T-cell (primary cell): ENCODE measurements around the gene PTK6. TPM values are rescaled to one million over a fixed set of nuclear protein-coding genes. Genes with fewer than 3 reads are reported as not detected.
"Not testable (repeated sequence)": the region's sequence is repeated elsewhere in the genome, so short reads cannot be mapped to it uniquely, and the experiment has no call there.

Experiments used
- ATAC-seq, 4 experiments: fragments of 200-7000 bp in 3 of 4; fragments of 150-1000 bp in 1 of 4; cut with Tn5 transposase; replicated peaks in 1 of 4; 1 replicate in 3 of 4; 2 replicates in 1 of 4; pipeline ENCODE4 v1.10.0; 2021; ENCODE audit warnings: moderate library complexity in 3 of 4, mild to moderate bottlenecking in 2 of 4, moderate number of reproducible peaks in 1 of 4
- CTCF ChIA-PET, 2 donors: fragments of 300-600 bp; sonication (Branson Sonifier 250); formaldehyde crosslinking; loops; one replicate each; lab custom pipeline; 2022; ENCODE audit warnings: antibody characterized with exemption in 2 of 2; lab: Charles Lee
- POLR2A ChIA-PET, 2 donors: fragments of 300-600 bp; sonication (Branson Sonifier 250); formaldehyde crosslinking; loops; one replicate each; lab custom pipeline; 2022; ENCODE audit warnings: antibody characterized with exemption in 2 of 2; lab: Charles Lee
- DNase-seq, 35 experiments: peaks; one replicate each; pipeline versions ENCODE4 v3.0.0 to v3.0.0-alpha.2; 2013 to 2023
- H3K27ac ChIP-seq: one replicate; pipeline ENCODE4 v1.5.1; 2013; ENCODE audit warnings: low read length
- H3K27me3 ChIP-seq, 2 experiments: replicated peaks in 1 of 2; 1 replicate in 1 of 2; 2 replicates in 1 of 2; pipeline versions ENCODE4 v1.6.1 to v1.7.0; 2013; ENCODE audit warnings: low read length in 1 of 2, mixed read lengths in 1 of 2; ENCODE audit not compliant: control insufficient read depth in 2 of 2, insufficient read depth in 2 of 2; ENCODE audit errors: extremely low read depth in 1 of 2
- H3K36me3 ChIP-seq, 2 donors: 1 replicate in 1 of 2; 2 replicates in 1 of 2; pipeline versions ENCODE4 v1.6.1 to v1.7.0; 2013; ENCODE audit warnings: low read length in 1 of 2; ENCODE audit not compliant: control insufficient read depth in 2 of 2, insufficient read depth in 1 of 2; ENCODE audit errors: extremely low read depth in 1 of 2
- H3K4me1 ChIP-seq, 2 experiments: 1 replicate in 1 of 2; 2 replicates in 1 of 2; pipeline versions ENCODE4 v1.6.1 to v1.7.0; 2013; ENCODE audit warnings: low read length in 2 of 2, mixed read lengths in 1 of 2; ENCODE audit not compliant: insufficient read depth in 2 of 2, control insufficient read depth in 1 of 2; ENCODE audit errors: extremely low read depth in 1 of 2
- H3K4me3 ChIP-seq, 2 donors: 1 replicate in 1 of 2; 2 replicates in 1 of 2; pipeline versions ENCODE4 v1.5.1 to v1.7.0; 2013; ENCODE audit warnings: mild to moderate bottlenecking in 2 of 2, low read length in 1 of 2, moderate library complexity in 1 of 2; ENCODE audit not compliant: control insufficient read depth in 1 of 2; ENCODE audit errors: extremely low read depth in 1 of 2
- H3K9me3 ChIP-seq: 2 replicates; pipeline ENCODE4 v1.7.0; 2013
- H3K27ac Mint-ChIP-seq, 2 donors: one replicate each; pipeline ENCODE4 v1.8.0; 2020 to 2021; ENCODE audit warnings: mild to moderate bottlenecking in 2 of 2, mixed read lengths in 2 of 2
- H3K27me3 Mint-ChIP-seq, 2 donors: one replicate each; pipeline ENCODE4 v1.8.0; 2021 to 2022; ENCODE audit warnings: mixed read lengths in 2 of 2
- H3K36me3 Mint-ChIP-seq: one replicate; pipeline ENCODE4 v1.8.0; 2021; ENCODE audit warnings: mixed read lengths
- H3K4me1 Mint-ChIP-seq, 3 donors: one replicate each; pipeline ENCODE4 v1.8.0; 2020 to 2022; ENCODE audit warnings: mixed read lengths in 3 of 3, mild to moderate bottlenecking in 1 of 3
- H3K4me3 Mint-ChIP-seq, 3 donors: one replicate each; pipeline ENCODE4 v1.8.0; 2020 to 2022; ENCODE audit warnings: mild to moderate bottlenecking in 3 of 3, mixed read lengths in 3 of 3, moderate library complexity in 3 of 3
- H3K9me3 Mint-ChIP-seq, 3 donors: one replicate each; pipeline ENCODE4 v1.8.0; 2020 to 2022; ENCODE audit warnings: mixed read lengths in 3 of 3
- WGBS: methylation state at CpG from one replicate; pipeline ENCODE4 v1.1.5; 2013; ENCODE audit warnings: missing lambda C conversion rate; ENCODE audit not compliant: insufficient coverage; 5-methylcytosine and 5-hydroxymethylcytosine counted together
- total RNA-seq, 35 experiments: library from RNA in 6 of 35; stranded (reverse) in 6 of 35; fragments of 120-200 nt in 1 of 35; gene quantifications; one replicate each; pipeline versions ENCODE4 v1.2.1 to v1.2.4 and lab custom pipeline; 2013 to 2026

PTK6 gene
- total RNA-seq, 5 donors from 2014 or later (not counting 1 experiment from before 2014, with no cell fraction given): 0.15 to 0.47 (median 0.23) TPM

- POLR2A ChIA-PET: no interaction called here
- H3K27ac ChIP-seq: no peak overlapping the region
- CTCF ChIA-PET: no interaction called here
- peaks cover 0 to 91% of the 10 kb centered on the region in 2 experiments for H3K27me3 ChIP-seq
- 54% methylated on average over 7 of the region's 11 CpGs for WGBS
- no peaks in the 10 kb centered on the region for H3K9me3 Mint-ChIP-seq
- no peaks in the 10 kb centered on the region for H3K9me3 ChIP-seq
- peaks cover 26 to 57% of the 10 kb centered on the region in 2 donors for H3K27me3 Mint-ChIP-seq
- no peak for DNase-seq
- peaks cover 0 to 2% (median 0%) of the 10 kb centered on the region in 3 donors for H3K4me1 Mint-ChIP-seq
- no peak for ATAC-seq
- H3K4me3 Mint-ChIP-seq: no peak overlapping the region
- H3K36me3 Mint-ChIP-seq: no peaks in the 10 kb centered on the region
- no peak overlapping the region for H3K27ac Mint-ChIP-seq
- H3K4me3 ChIP-seq: no peak overlapping the region
- no peaks in the 10 kb centered on the region for H3K36me3 ChIP-seq
- H3K4me1 ChIP-seq: no peaks in the 10 kb centered on the region
Measured at GRCh38 chr20:63482021-63482587, 55.1 kb downstream of the PTK6 start.

- Histone ChIP-seq H3K36me3 (no peaks in the 10 kb centered on the region), H3K27ac (no peak overlapping the region), H3K4me1 (no peaks in the 10 kb centered on the region), H3K9me3 (no peaks in the 10 kb centered on the region), H3K4me3 (no peak overlapping the region), H3K27me3 (peaks cover 0 to 91% of the 10 kb centered on the region in 2 experiments)
- Mint-ChIP-seq H3K4me1 (peaks cover 0 to 2% (median 0%) of the 10 kb centered on the region in 3 donors), H3K4me3 (no peak overlapping the region), H3K36me3 (no peaks in the 10 kb centered on the region), H3K9me3 (no peaks in the 10 kb centered on the region), H3K27ac (peak overlapping the region in 1 of 2 donors; percentile 23), H3K27me3 (peaks cover 31 to 62% of the 10 kb centered on the region in 2 donors)
- 54% methylated on average over 8 of the region's 12 CpGs for WGBS
- ATAC-seq (no peak), DNase-seq (no peak)
- POLR2A ChIA-PET: no interaction called here
- CTCF ChIA-PET: interaction anchor here in 1 of 2 donors (0.6 kb wide), 1 partner anchor 123 kb away, joined by 4 read pairs; no protein-coding TSS in a partner anchor
Measured at GRCh38 chr20:63481503-63481902, 55.7 kb downstream of the PTK6 start.

- H3K4me3 ChIP-seq, H3K9me3 Mint-ChIP-seq, POLR2A ChIA-PET, H3K36me3 Mint-ChIP-seq, ATAC-seq, H3K9me3 ChIP-seq, DNase-seq, H3K4me3 Mint-ChIP-seq, H3K27ac ChIP-seq, H3K36me3 ChIP-seq, H3K4me1 ChIP-seq, H3K4me1 Mint-ChIP-seq, CTCF ChIA-PET, H3K27ac Mint-ChIP-seq: not testable (repeated sequence)
- 64% methylated on average over 24 of the region's 32 CpGs for WGBS
- H3K27me3 ChIP-seq: peaks cover 0 to 91% of the 10 kb centered on the region in 2 experiments
- peaks cover 31 to 67% of the 10 kb centered on the region in 2 donors for H3K27me3 Mint-ChIP-seq
Measured at GRCh38 chr20:63479695-63480419, 57.3 kb downstream of the PTK6 start.

GRCh38 chr20:63478346-63479302, 58.6 kb downstream of the PTK6 start:
- ATAC-seq (no peak), DNase-seq (no peak)
- no peaks in the 10 kb centered on the region for H3K9me3 ChIP-seq
- H3K4me3 ChIP-seq: no peak overlapping the region
- Mint-ChIP-seq H3K27me3 (peaks cover 40 to 72% of the 10 kb centered on the region in 2 donors), H3K9me3 (no peaks in the 10 kb centered on the region), H3K4me1 (peaks cover 0 to 8% (median 5%) of the 10 kb centered on the region in 3 donors), H3K27ac (no peak overlapping the region), H3K36me3 (no peaks in the 10 kb centered on the region), H3K4me3 (no peak overlapping the region)
- H3K4me1 ChIP-seq: peaks cover 0 to 7% of the 10 kb centered on the region in 2 experiments
- H3K27me3 ChIP-seq: peaks cover 3 to 92% of the 10 kb centered on the region in 2 experiments
- ChIA-PET POLR2A (no interaction called here), CTCF (no interaction called here)
- WGBS: 81% methylated on average over 27 of the region's 34 CpGs
- H3K36me3 ChIP-seq: no peaks in the 10 kb centered on the region
- no peak overlapping the region for H3K27ac ChIP-seq

Other genes starting within 250 kb of the PTK6 start
- gene COL20A1, start 244.2 kb downstream of the PTK6 start, total RNA-seq: under 1 TPM in 3 of 5 donors, not detected in 2; 0.16 to 0.35 (median 0.23) TPM
- gene CHRNA4, start 176.0 kb downstream of the PTK6 start, total RNA-seq: not detected
- under 1 TPM; 0.19 to 0.49 (median 0.32) TPM for gene KCNQ2, start 64.7 kb downstream of the PTK6 start, total RNA-seq
- gene EEF1A2, start 38.3 kb downstream of the PTK6 start, total RNA-seq: 1 to 10 TPM in 3 of 5 donors, under 1 TPM in 2; 0.50 to 3.1 (median 1.1) TPM
- gene PPDPF, start 16.6 kb downstream of the PTK6 start, total RNA-seq: 100 to 1,000 TPM; 147 to 320 (median 300) TPM
- not detected for gene SRMS, start 10.4 kb upstream of the PTK6 start, total RNA-seq
- gene FNDC11, start 16.8 kb upstream of the PTK6 start, total RNA-seq: 1 to 10 TPM in 2 of 5 donors, under 1 TPM in 3; 0.38 to 1.8 (median 0.70) TPM
- 10 to 100 TPM; 31.6 to 73.0 (median 43.5) TPM for gene HELZ2, start 36.9 kb upstream of the PTK6 start, total RNA-seq
- 10 to 100 TPM; 20.7 to 30.3 (median 29.0) TPM for gene GMEB2, start 89.7 kb upstream of the PTK6 start, total RNA-seq
- gene STMN3, start 116.0 kb upstream of the PTK6 start, total RNA-seq: 100 to 1,000 TPM in 3 of 5 donors, 10 to 100 TPM in 2; 92.9 to 121 (median 107) TPM
- 10 to 100 TPM; 30.7 to 41.6 (median 36.8) TPM for gene RTEL1, start 120.9 kb upstream of the PTK6 start, total RNA-seq
- gene TNFRSF6B, start 159.3 kb upstream of the PTK6 start, total RNA-seq: 1 to 10 TPM in 2 of 5 donors, under 1 TPM in 2, not detected in 1; 0.37 to 1.5 (median 0.91) TPM
- gene ARFRP1, start 170.6 kb upstream of the PTK6 start, total RNA-seq: 100 to 1,000 TPM in 2 of 5 donors, 10 to 100 TPM in 3; 58.5 to 102 (median 99.5) TPM
- 10 to 100 TPM; 42.7 to 71.0 (median 59.0) TPM for gene ZGPAT, start 170.7 kb upstream of the PTK6 start, total RNA-seq
- 100 to 1,000 TPM; 144 to 248 (median 172) TPM for gene LIME1, start 199.3 kb upstream of the PTK6 start, total RNA-seq
- gene SLC2A4RG, start 202.4 kb upstream of the PTK6 start, total RNA-seq: 100 to 1,000 TPM; 110 to 173 (median 135) TPM